NCI-H446 treated with DMSO at 0.1 percent for 48 hours (cell line): ENCODE measurements around the gene NARF.
"Not testable (repeated sequence)": the region's sequence is repeated elsewhere in the genome, so short reads cannot be mapped to it uniquely, and the experiment has no call there.

Experiments used
- DNase-seq: peaks from one replicate; lab custom pipeline; 2025; lab: John Stamatoyannopoulos, UW

NARF gene

GRCh38 chr17:82458179-82458884 is at the start of gene NARF:
Gene NARF (plus strand): TSS chr17:82458741. CDS start chr17:82458804, 63 bp downstream.
- DNase-seq: peak; percentile 99

DNA sequence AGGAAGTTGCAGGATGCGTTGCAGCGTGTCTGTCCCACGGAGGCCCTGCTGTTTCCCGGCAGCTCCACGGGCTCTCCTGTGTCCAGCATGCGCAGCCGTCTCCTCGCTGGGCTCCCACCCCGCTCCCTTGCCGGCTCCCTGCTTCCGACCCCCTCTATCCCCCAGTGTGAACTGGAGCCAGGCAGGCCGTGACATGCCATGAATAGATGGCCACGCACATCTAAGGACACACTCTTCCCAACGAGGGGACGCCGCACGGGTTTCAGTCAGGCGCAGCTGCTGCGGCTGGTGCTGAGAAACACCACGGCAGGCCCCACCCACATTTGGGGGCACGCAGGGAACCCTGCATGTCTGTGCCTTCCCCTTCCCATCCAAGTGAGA is 49.6 kb upstream of the NARF start:
- DNase-seq: no peak

DNA sequence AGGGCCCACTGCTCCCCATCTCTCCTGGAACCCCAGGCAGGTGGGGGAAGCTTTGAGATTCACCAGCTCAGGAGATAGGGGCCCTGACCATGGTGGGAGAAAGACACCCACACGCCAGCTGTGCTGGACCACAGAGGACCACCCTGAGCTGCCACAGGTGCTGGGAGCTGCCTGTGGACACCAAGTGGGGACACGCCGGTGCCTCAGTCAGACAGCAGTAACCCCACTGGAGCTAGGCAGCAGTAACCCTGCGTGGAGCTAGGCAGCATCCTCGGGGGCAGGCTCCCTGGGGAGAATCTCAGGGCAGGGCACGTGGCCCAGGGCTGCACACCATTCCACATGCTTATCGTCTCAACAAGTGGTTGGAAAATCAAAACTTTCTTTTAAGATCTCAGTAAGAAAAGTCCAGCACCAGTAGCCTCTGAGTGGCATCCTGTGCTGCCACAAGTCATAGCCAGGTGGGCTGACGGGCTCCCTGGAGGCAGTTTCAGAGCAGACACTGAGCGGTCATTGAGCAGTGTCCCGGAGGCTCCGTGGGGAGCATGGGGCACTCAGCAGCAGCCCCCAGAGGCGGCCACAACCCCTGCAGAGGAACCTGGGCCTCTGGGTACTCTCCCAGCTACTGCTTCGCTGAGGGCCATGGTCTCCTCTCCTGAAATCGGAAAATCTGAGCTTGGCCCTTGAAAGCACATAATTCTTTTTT is 48.4 kb upstream of the NARF start:
- DNase-seq: no peak

GRCh38 chr17:82411396-82412053 is 47.0 kb upstream of the NARF start:
- DNase-seq: no peak

DNA sequence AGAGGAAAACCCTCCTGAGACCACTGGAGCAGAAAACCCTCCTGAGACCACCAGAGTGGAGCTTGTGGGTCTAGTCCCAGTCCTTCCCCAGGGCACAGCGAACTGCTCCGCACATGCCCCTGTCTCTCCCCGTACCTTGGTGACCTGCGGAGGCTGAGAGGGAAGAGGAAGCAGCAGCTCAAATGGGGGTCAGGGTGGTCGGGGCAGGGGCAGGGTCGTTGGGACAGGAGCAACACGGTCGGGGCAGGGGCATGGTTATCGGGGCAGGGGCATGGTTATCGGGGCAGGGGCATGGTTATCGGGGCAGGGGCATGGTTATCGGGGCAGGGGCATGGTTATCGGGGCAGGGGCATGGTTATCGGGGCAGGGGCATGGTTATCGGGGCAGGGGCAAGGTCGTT is 46.5 kb upstream of the NARF start:
- not testable (repeated sequence) for DNase-seq

- no peak for DNase-seq
Observed at GRCh38 chr17:82412535-82413520, 45.7 kb upstream of the NARF start.

DNA sequence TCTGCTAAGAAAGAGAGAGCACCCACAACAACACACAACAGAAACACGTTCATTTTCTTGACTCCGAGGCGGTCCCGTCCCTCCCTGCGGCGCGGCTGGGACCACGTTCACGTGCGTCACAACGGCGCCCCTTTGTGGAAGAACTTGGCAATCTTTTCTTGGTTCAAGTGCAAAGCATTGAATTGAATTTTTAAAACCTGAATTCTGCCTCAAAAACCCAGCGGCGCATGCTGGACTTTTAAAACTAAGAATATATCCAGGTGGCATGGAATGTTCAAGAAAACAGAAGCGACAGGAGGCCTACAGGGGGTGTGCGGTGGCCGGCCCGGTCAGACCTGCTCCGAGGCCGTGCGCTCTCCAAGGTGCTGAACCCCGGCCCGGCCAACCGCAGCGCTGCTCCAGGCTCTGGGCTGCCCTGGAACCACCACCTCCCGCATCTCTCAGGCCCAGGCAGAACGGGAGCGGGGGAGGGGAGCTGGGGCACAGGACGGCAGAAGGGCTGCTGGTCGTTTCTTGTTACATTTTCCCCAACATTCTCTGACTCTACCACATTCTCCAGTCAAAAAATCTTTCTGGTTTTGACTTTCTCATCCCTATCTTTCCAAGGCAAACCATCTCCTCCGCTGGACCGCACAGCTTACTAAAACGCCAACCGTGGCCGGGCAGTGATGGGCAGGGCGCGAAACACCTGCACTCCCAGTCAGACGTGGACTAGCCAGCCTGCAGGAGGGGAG is 43.8 kb upstream of the NARF start:
- DNase-seq: no peak

DNA sequence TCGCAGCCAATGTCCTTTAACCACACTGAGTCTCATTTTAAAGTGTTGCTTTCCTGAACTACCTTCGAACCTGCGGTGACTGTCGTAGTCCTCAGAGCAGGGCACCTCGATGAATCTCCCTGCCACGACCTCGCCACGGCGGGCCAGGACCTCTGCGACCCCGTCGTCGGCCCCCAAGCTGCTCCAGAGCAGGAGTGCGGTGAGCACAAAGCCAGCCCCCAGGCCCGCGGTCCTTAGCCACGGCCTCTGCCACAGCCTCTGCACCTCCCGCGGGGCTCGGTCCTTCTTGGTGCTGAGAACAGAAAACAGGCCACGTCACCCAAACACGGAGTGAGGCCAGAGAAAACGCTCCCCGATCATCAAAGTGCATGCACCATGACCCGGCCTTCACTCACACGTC is 43.2 kb upstream of the NARF start:
- no peak for DNase-seq

- no peak for DNase-seq
Observed at GRCh38 chr17:82415786-82416185, 42.8 kb upstream of the NARF start.

GRCh38 chr17:82416264-82416663 is 42.3 kb upstream of the NARF start:
- no peak for DNase-seq

DNA sequence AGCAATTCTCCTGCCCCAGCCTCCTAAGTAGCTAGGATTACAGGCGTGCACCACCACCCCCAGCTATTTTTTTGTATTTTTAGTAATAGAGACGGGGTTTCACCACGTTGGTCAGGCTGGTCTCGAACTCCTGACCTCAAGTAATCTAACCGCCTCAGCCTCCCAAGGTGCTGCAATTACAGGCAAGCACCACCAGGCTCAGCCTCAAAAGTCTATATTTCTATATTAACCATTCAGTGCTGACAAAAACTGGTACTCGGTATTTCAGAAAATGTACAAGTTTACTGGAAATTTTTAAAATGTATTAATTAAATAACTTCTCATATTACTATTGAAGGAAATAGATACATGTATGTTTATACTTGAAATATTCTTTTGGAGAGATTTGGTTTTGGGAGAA is 41.8 kb upstream of the NARF start:
- no peak for DNase-seq

- peak; percentile 59 for DNase-seq
Observed at GRCh38 chr17:82418001-82418986, 40.2 kb upstream of the NARF start, which contains the start of the genes HEXD and OGFOD3. Gene HEXD (plus strand): TSS chr17:82418347. CDS start chr17:82419800, 1,453 bp downstream. Gene OGFOD3 (minus strand): TSS chr17:82418586. CDS start chr17:82418485, 101 bp downstream.

GRCh38 chr17:82419540-82419939 is 39.0 kb upstream of the NARF start:
- DNase-seq: no peak

DNA sequence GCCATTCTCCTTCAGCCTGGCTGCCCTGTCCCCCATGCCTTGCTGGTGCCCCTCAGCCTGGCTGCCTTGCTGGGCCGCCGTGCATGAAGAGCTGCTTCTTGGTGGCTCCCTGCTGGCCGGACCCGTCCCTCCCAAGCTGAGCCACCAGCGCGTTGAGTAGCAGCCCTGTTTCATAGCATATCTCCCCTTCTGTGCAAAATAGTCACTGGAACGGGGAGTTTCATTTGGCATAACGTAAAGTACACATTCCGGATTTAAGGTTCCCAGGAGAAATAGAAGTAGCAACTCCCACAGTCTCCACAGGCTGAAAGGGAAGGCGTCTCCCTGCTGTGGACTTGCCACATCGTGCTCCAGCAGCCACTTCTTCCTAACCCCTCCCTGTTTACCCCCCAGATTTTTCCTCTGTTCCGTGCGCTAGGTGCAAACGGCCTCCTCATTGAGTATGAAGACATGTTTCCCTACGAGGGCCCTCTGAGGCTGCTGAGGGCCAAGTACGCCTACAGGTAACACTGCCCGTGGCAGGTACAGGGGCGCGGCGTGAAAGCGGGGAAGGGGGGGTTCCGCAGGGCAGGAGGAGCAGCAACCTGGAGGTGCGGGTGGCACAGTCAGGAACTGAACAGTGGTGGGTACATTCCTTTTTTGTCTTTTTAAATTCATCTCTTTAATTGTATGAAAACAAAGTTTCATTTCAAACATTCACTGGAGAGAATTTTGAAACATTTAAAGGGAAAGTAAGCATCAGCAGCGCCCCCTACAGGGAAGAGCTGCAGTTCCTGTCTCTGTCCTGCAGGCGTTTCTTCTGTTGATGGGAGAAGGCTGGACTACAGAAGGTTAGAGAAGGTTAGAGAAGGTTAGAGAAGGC is 34.3 kb upstream of the NARF start:
- no peak for DNase-seq

DNA sequence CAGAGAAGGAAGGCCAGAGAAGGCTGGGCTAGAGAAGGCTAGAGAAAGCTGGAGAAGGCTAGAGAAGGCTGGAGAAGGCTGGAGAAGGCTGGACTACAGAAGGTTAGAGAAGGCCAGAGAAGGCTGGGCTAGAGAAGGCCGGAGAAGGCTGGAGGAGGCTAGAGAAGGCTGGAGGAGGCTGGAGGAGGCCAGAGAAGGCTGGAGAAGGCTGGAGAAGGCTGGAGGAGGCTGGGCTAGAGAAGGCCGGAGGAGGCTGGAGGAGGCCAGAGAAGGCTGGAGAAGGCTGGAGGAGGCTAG is 33.7 kb upstream of the NARF start:
- DNase-seq: no peak

DNA sequence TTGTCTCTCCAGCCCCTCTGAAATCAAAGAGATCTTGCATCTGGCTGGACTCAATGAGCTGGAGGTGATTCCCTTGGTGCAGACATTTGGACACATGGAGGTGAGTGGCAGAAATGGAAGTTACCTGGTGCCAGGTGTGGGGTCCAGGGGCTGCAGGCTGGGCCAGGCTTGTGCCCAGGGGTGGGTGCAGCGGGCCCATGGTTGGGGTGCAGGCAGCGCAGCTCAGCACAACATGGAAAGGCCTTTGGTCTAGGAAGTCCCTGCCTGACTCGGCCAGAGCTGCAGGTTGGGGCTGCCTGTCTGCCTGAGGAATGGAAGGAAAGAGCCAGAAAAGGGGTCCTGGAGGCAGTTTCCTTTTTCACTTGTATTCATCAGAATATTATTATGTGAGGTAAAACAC is 30.0 kb upstream of the NARF start:
- DNase-seq: no peak

DNA sequence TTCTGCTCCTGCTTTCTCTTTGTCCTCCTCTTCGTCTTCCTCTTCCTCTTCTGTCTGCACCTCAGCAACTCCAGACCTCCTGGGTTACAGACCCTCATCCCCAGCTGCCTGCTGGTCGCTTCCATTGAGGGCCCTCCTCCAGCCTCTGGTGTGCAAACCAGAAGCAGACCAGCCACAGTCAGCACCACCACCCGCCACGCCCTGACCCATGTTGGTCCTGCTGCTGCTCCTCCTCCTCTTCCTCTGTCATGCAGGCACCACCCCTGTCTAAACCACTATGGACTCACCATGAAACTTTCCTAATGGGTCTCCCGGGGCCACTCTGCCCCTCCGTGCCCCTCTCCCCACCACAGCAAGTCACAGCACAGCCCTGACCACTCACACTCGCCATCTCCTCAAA is 28.7 kb upstream of the NARF start:
- no peak for DNase-seq

DNA sequence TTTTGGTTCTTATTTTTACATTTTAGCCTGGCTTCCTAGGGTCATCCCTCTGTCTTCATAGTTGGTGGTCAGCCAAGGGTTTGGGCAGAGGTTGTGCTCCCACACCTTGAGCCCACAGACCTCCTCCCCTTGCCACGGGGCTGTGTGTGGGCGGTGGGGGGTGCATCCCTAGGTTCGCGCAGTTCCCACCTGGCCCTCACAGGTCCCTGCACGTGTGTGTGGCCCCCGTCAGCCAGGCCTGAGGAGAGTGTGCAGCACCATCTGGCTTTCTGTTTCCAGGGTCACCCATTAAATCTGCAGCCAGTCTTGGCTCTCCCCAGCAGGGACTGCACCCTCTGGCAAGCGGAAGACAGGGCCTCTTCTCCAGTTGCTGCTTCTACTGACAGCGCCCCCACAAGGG is 26.5 kb upstream of the NARF start:
- DNase-seq: no peak

DNA sequence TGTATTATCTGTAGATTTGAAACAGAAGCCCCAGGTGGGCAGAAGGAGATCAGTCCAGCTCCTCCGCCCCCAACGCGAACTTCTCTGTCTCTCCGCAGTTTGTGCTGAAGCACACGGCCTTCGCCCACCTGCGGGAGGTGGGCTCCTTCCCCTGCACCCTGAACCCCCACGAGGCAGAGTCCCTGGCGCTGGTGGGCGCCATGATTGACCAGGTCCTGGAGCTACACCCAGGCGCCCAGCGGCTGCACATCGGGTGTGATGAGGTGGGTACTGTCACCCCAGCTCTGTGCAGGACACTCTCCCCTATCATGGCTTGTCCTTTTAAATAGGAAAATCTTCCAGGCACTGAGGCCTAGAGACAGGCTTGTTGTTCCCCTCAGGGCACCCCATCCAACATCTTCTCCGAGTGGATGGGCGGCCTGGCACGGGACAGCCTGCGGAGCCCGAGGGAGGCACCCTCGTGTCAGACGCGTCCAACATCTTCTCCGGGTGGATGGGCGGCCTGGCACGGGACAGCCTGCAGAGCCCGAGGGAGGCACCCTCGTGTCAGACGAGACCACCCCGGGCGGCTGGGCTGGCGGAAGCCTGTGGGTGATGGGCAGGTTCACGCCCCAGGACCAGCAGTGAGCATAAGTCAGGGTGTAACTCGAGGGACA is 24.9 kb upstream of the NARF start:
- no peak for DNase-seq
